ENCODE measurements around the gene NSG1. TPM values are rescaled to one million over a fixed set of nuclear protein-coding genes. Genes with fewer than 3 reads are reported as not detected.

The NSG1 gene
- total RNA-seq, 1 donor from 2014 or later = 41.6 TPM

DNA sequence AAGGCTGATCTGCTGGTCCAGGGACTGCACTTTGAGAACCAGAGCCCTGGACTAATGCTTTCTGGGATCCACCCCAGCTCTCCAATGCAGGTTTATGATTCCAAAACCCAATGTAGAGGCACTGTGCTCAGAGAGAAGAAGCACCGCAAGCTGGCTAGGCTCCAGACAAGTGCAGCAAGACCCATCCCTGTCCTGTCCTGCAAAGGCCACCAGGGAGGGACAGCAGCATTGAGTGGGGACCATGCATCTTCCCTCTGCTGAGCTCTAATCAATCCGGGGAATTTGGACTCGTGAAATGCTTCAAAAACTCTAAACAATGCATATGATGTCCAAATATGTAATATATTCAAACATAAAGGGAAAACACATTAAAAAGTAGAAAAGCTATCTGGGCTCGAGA, 10.8 kb upstream of the NSG1 start:
- no peak overlapping the region for H3K4me2 ChIP-seq
- no peak overlapping the region for H3K9ac ChIP-seq
- no peaks in the 10 kb centered on the region for H3K27me3 ChIP-seq
- H4K20me1 ChIP-seq (ENCODE audit: low read depth) = no peaks in the 10 kb centered on the region
- H3K4me1 ChIP-seq = no peaks in the 10 kb centered on the region
- no peak for DNase-seq (ENCODE audit: low spot score)
- no peak overlapping the region for H2AFZ ChIP-seq (replicated peaks)
- Mint-ChIP-seq H3K27me3 (ENCODE audit: insufficient read depth, low read depth) (peaks cover 30% of the 10 kb centered on the region), H3K27ac (no peak overlapping the region), H3K36me3 (no peaks in the 10 kb centered on the region), H3K4me1 (peaks cover 23% of the 10 kb centered on the region), H3K9me3 (peaks cover 2% of the 10 kb centered on the region), H3K4me3 (no peak overlapping the region)
- H3K4me3 ChIP-seq = no peak overlapping the region
- no peaks in the 10 kb centered on the region for H3F3A ChIP-seq (ENCODE audit: low read depth)
- no peak for TF ChIP-seq EZH2 (IDR thresholded peaks at IDR 0.05)
- TF ChIP-seq, protein P1, sequence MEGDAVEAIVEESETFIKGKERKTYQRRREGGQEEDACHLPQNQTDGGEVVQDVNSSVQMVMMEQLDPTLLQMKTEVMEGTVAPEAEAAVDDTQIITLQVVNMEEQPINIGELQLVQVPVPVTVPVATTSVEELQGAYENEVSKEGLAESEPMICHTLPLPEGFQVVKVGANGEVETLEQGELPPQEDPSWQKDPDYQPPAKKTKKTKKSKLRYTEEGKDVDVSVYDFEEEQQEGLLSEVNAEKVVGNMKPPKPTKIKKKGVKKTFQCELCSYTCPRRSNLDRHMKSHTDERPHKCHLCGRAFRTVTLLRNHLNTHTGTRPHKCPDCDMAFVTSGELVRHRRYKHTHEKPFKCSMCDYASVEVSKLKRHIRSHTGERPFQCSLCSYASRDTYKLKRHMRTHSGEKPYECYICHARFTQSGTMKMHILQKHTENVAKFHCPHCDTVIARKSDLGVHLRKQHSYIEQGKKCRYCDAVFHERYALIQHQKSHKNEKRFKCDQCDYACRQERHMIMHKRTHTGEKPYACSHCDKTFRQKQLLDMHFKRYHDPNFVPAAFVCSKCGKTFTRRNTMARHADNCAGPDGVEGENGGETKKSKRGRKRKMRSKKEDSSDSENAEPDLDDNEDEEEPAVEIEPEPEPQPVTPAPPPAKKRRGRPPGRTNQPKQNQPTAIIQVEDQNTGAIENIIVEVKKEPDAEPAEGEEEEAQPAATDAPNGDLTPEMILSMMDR (IDR thresholded peaks at IDR 0.05) = no peak
- TF ChIP-seq EZH2phosphoT487 (IDR thresholded peaks at IDR 0.05) = no peak
- no peaks in the 10 kb centered on the region for H3K9me3 ChIP-seq (ENCODE audit: low read depth)
- no peak overlapping the region for H3K27ac ChIP-seq
- H3K36me3 ChIP-seq = no peaks in the 10 kb centered on the region
- H3K79me2 ChIP-seq (ENCODE audit: low read depth) = no peaks in the 10 kb centered on the region

DNA sequence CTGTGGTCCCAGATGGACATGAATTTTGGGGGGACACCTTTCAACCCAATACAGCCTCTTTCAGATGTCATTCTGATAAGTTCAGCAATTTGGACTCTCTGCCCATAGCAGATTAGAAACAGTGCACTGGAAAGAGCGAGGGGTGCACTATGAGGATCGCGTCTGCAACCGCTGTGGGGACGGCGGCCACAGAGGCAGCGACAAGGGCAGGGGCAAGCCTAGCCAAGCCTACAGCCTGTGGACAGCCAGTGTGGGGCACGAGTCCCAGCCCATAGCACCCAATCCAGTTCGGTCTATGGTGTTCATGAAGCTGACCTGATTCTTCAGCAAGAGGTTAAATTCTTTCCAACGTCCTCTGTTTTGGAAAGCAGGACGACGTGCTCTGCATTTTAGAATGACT, 9.7 kb upstream of the NSG1 start:
- H3K4me2 ChIP-seq = no peak overlapping the region
- no peak overlapping the region for H3K9ac ChIP-seq
- peaks cover 3% of the 10 kb centered on the region for H3K27me3 ChIP-seq
- H3K79me2 ChIP-seq (ENCODE audit: low read depth) = no peaks in the 10 kb centered on the region
- TF ChIP-seq, protein P1 (IDR thresholded peaks at IDR 0.05) = no peak
- TF ChIP-seq EZH2phosphoT487 (IDR thresholded peaks at IDR 0.05) (no peak), EZH2 (IDR thresholded peaks at IDR 0.05) (no peak)
- no peak for DNase-seq (ENCODE audit: low spot score)
- no peak overlapping the region for H3K4me3 ChIP-seq
- H2AFZ ChIP-seq (replicated peaks) = no peak overlapping the region
- H3K27ac Mint-ChIP-seq = no peak overlapping the region
- H3K9me3 Mint-ChIP-seq = peaks cover 2% of the 10 kb centered on the region
- H3K27me3 Mint-ChIP-seq (ENCODE audit: insufficient read depth, low read depth) = peaks cover 28% of the 10 kb centered on the region
- peaks cover 23% of the 10 kb centered on the region for H3K4me1 Mint-ChIP-seq
- H4K20me1 ChIP-seq (ENCODE audit: low read depth) = no peaks in the 10 kb centered on the region
- no peaks in the 10 kb centered on the region for H3K9me3 ChIP-seq (ENCODE audit: low read depth)
- no peak overlapping the region for H3K4me3 Mint-ChIP-seq
- no peaks in the 10 kb centered on the region for H3K36me3 ChIP-seq
- H3K36me3 Mint-ChIP-seq = no peaks in the 10 kb centered on the region
- H3F3A ChIP-seq (ENCODE audit: low read depth) = no peaks in the 10 kb centered on the region
- H3K4me1 ChIP-seq = no peaks in the 10 kb centered on the region
- no peak overlapping the region for H3K27ac ChIP-seq

DNA sequence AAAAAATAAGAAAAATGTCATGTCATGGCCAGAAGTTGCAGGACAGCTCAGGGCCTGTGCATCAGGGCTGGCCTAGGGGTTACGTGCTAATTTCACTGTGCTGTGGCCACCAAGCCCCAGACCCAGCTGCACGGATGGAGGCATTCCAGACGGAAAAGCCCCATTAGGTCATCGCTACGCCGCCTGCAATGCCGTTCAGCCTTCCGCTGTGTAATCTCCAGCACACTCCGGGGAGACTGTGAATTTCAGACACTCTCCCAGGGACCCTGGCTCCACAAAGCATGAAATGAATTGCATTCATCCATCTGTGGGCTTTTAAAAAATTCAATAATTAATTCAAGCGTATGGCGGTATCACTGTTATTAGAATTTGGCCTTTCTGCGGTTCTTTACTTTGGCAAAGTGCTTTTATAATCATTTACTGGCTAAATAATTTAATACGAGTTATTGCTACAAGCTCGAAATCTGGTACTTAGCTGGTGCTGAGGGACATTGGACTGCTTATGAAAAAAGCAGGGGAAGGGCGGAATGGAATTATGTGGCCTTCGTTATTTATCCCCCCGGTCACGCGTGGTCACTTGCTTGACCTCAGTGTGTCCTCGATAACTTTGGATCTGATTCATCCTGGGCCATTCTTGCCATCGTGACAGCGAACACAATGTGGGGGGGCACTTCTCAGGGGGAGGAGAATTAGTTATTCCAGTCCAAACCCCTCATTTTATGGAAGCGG, 9.0 kb upstream of the NSG1 start:
- DNase-seq (ENCODE audit: low spot score) = no peak
- TF ChIP-seq, protein P1 (IDR thresholded peaks at IDR 0.05) = no peak
- TF ChIP-seq EZH2phosphoT487 (IDR thresholded peaks at IDR 0.05) (no peak), EZH2 (IDR thresholded peaks at IDR 0.05) (no peak)
- no peak overlapping the region for H3K27ac ChIP-seq
- H3K9ac ChIP-seq = no peak overlapping the region
- H3K79me2 ChIP-seq (ENCODE audit: low read depth) = no peaks in the 10 kb centered on the region
- H3K36me3 Mint-ChIP-seq = no peaks in the 10 kb centered on the region
- H3F3A ChIP-seq (ENCODE audit: low read depth) = no peaks in the 10 kb centered on the region
- H2AFZ ChIP-seq (replicated peaks) = no peak overlapping the region
- no peaks in the 10 kb centered on the region for H3K36me3 ChIP-seq
- H3K27ac Mint-ChIP-seq = peak overlapping the region; percentile 33
- no peak overlapping the region for H3K4me2 ChIP-seq
- no peak overlapping the region for H3K4me3 Mint-ChIP-seq
- no peak overlapping the region for H3K4me3 ChIP-seq
- peaks cover 2% of the 10 kb centered on the region for H3K9me3 Mint-ChIP-seq
- H3K4me1 ChIP-seq = no peaks in the 10 kb centered on the region
- H4K20me1 ChIP-seq (ENCODE audit: low read depth) = no peaks in the 10 kb centered on the region
- peaks cover 30% of the 10 kb centered on the region for H3K27me3 Mint-ChIP-seq (ENCODE audit: insufficient read depth, low read depth)
- peaks cover 10% of the 10 kb centered on the region for H3K27me3 ChIP-seq
- H3K4me1 Mint-ChIP-seq = peaks cover 23% of the 10 kb centered on the region
- no peaks in the 10 kb centered on the region for H3K9me3 ChIP-seq (ENCODE audit: low read depth)
